Measurements from ENCODE around the gene NBPF15. TPM values are rescaled to one million over a fixed set of nuclear protein-coding genes. Genes with fewer than 3 reads are reported as not detected.
"Not testable (repeated sequence)": the region's sequence is repeated elsewhere in the genome, so short reads cannot be mapped to it uniquely, and the experiment has no call there.

NBPF15 gene, protein sequence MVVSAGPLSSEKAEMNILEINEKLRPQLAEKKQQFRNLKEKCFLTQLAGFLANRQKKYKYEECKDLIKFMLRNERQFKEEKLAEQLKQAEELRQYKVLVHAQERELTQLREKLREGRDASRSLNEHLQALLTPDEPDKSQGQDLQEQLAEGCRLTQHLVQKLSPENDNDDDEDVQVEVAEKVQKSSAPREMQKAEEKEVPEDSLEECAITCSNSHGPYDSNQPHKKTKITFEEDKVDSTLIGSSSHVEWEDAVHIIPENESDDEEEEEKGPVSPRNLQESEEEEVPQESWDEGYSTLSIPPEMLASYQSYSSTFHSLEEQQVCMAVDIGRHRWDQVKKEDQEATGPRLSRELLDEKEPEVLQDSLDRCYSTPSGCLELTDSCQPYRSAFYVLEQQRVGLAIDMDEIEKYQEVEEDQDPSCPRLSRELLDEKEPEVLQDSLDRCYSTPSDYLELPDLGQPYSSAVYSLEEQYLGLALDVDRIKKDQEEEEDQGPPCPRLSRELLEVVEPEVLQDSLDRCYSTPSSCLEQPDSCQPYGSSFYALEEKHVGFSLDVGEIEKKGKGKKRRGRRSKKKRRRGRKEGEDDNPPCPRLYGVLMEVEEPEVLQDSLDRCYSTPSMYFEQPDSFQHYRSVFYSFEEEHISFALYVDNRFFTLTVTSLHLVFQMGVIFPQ
- total RNA-seq = 10 to 100 TPM; 36.2 to 37.7 TPM

DNA sequence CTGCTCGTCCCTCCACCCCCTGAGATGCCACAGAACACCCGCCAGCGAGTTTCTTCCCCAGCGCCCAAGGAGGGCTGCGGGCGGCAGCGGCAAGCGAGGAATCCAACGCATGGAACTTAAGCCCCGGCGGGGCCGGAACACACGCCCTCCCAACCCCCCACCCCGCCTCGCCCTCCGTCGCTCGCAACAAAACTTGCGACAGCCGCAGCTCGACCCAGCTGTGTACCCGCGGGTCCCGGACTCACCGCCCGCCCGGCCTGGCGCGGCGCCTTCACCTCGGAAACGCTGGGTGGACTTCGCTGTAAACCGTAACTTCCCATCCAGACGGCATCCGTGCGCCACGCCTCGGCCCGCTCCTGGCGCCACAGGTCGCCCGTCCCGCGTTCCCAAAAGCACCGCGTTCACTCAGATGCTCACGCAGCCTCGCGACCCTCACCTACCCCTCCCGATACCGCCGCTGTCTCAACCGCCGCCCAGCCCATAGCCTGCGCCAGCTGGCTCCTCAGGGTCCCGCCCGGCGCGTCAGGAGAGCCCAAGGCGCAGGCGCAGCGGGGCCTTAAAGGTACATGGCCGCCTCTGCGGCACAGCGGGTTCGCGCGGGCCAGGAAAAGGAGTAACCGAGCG, at the start of gene NBPF15:
Gene NBPF15, minus strand, starts transcription at position 534 of the 624 bp plus-strand sequence. CDS start 21,666 bp downstream, outside the sequence.
- H3K27ac Mint-ChIP-seq = peak within 1 kb of the TSS; percentile 87
- POLR2A ChIA-PET; intact Hi-C loops (cut with DNase I, micrococcal nuclease); H3K36me3 Mint-ChIP-seq (ENCODE audit: low read depth); CTCF ChIA-PET; H3K27me3 Mint-ChIP-seq; H3K9me3 Mint-ChIP-seq (ENCODE audit: low read depth); H3K4me1 Mint-ChIP-seq: not testable (repeated sequence)
- peak within 1 kb of the TSS; percentile 91 for H3K4me3 Mint-ChIP-seq
- ATAC-seq (peak; percentile 96), DNase-seq (peak; percentile 72)

DNA sequence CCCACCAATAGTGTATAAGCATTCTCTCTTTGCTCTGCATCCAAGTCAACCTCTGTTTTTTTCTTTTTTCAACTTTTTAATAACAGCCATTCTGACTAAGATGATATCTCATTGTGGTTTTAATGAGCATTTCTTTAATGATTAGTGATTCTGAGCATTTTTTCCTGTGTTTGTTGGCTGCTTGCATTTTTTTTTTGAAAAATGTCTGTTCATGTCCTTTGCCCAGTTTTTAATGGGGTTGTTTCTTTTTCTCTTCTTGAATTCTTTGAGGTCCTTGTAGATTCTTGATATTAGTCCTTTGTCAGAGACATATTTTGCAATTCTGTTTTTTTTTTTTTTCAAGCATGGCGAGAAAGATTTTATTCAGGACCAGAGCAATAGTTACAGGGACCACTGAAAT, 35.0 kb upstream of the NBPF15 start:
- H3K4me1 Mint-ChIP-seq; POLR2A ChIA-PET; H3K4me3 Mint-ChIP-seq; CTCF ChIA-PET; H3K36me3 Mint-ChIP-seq (ENCODE audit: low read depth); H3K9me3 Mint-ChIP-seq (ENCODE audit: low read depth); ATAC-seq; intact Hi-C loops (cut with DNase I, micrococcal nuclease); DNase-seq; H3K27ac Mint-ChIP-seq; H3K27me3 Mint-ChIP-seq: not testable (repeated sequence)

DNA sequence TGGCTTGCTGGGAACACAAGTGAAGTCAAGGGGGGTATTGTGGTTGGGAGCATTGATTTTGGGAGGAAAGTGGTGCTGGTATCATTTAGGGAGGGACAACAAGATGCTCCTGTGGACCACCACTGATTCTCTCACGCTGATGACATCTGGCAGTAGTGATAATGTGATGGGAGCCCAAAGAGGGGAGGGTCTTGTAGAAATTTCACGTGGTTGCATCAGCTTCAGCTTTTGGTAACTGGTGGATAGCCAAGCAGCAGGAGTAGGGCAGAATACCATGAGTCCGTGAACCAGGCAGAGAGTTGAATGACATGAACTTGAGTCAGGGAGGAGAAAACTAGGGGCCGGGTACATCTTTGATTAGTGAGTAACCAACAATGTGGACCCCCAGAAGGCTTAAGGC, 32.7 kb upstream of the NBPF15 start:
- H3K27me3 Mint-ChIP-seq; intact Hi-C loops (cut with DNase I, micrococcal nuclease); H3K4me3 Mint-ChIP-seq; H3K4me1 Mint-ChIP-seq; DNase-seq; ATAC-seq; H3K27ac Mint-ChIP-seq; H3K9me3 Mint-ChIP-seq (ENCODE audit: low read depth); CTCF ChIA-PET; H3K36me3 Mint-ChIP-seq (ENCODE audit: low read depth); POLR2A ChIA-PET: not testable (repeated sequence)

DNA sequence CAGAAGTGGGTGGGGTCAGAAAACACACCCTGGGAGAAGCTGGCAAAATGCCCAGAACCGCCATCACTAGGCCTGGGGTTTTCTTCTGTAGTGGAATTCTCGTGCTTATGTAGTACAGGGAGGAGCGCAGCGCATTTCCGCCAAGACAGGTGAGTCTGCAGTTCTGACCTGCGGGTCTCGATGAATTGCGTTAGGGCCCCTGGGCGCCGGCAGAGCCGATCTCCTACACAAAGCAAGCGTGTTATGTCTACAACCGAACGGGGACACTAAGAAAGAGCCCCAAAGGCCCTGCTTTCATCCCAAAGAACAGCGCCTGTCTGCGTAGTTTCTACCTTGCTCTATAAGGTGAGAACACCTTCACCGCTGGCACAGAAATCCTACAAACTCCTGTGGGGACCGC, 28.9 kb upstream of the NBPF15 start:
- H3K27ac Mint-ChIP-seq; POLR2A ChIA-PET; H3K36me3 Mint-ChIP-seq (ENCODE audit: low read depth); H3K27me3 Mint-ChIP-seq; CTCF ChIA-PET; H3K4me1 Mint-ChIP-seq; intact Hi-C loops (cut with DNase I, micrococcal nuclease); H3K9me3 Mint-ChIP-seq (ENCODE audit: low read depth): not testable (repeated sequence)
- ATAC-seq = peak; percentile 33
- peak overlapping the region; percentile 43 for H3K4me3 Mint-ChIP-seq
- peak; percentile 50 for DNase-seq

DNA sequence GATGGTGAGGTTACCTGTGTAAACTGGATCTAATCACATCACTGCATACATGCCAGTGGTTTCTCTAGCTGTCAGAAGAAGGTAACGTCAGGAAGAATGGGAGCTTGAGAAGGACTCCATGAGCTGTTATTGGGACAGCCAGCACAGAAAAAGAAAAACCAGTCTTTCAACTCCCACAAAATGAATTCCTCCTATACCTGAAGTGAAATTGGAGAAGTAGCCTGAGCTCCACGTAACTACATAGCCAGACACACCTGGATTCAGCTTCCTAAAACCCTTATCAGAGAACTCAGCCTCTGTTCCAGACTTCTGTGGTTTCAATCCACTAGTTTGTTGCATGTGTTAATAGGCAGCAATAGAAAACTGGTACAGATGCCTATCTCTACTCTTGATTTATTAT, 25.5 kb upstream of the NBPF15 start:
- H3K4me3 Mint-ChIP-seq; H3K27ac Mint-ChIP-seq; CTCF ChIA-PET; H3K27me3 Mint-ChIP-seq; DNase-seq; POLR2A ChIA-PET; H3K9me3 Mint-ChIP-seq (ENCODE audit: low read depth); ATAC-seq; H3K4me1 Mint-ChIP-seq; intact Hi-C loops (cut with DNase I, micrococcal nuclease); H3K36me3 Mint-ChIP-seq (ENCODE audit: low read depth): not testable (repeated sequence)

DNA sequence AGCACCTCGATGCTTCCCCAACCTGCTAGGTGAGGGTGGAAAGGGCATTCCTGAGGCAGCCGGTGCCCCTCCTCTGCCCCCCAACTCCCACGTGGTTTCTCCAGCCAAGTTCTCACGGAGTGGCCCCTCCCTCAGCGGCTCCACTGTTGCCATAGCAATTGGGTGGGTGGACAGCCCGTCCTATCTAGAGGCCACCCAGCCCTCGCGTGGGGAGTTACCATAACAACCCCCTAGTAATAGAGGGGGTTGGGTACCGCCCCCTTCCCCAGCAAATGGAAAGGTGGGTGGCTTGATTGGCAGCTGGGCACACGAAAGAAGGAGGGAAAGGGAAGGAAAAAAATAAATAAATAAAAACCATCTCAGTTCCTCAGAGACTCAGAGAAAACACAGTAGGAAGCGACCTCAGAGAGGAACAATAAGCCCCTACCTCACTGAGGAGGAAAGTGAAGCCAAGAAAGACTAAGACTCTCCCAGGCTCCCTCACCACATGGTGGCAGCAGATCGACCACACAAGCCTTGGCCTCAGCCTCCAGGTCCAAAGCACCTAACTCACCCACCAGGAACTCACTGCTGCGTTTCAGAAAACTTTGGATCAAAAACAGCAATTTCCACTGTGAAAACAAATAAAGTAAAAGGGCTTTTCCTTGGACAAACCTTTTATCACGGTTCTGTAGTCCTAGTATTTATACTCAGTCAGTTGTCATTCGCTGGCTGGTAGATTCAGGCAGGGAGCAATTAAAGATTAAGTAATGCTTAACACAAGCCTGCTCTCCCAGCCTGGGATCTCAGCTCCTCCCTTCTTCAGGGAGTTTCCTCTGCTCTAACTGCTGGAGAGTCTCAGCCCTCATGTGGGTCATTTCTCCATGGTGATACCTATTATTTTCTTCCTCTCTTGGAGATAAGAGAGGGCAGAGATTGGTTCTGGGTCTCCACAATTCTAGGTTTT, 23.9 kb upstream of the NBPF15 start:
- H3K27me3 Mint-ChIP-seq; H3K9me3 Mint-ChIP-seq (ENCODE audit: low read depth); intact Hi-C loops (cut with DNase I, micrococcal nuclease); H3K4me3 Mint-ChIP-seq; H3K4me1 Mint-ChIP-seq; POLR2A ChIA-PET; H3K36me3 Mint-ChIP-seq (ENCODE audit: low read depth); CTCF ChIA-PET; DNase-seq; H3K27ac Mint-ChIP-seq; ATAC-seq: not testable (repeated sequence)

DNA sequence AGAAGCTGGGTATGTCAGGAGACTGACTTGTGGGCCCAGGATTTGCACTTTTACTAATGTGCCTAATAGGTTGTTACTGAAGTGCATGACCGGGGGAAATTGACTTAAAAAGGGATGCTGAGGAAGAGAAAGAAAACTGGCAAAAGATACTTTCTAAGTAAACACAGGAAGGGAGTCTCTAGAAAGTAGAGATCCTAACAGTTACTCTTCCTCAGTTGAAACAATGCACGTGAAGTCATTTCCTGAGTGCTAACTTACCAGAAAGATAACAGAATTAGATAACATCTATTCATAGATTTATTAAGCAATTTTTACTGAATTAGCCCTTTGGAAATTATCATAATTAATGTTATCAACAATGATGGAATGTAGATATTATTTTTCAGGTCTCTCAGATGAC, 12.4 kb upstream of the NBPF15 start:
- H3K27ac Mint-ChIP-seq; H3K27me3 Mint-ChIP-seq; ATAC-seq; CTCF ChIA-PET; H3K4me1 Mint-ChIP-seq; intact Hi-C loops (cut with DNase I, micrococcal nuclease); DNase-seq; H3K36me3 Mint-ChIP-seq (ENCODE audit: low read depth); H3K4me3 Mint-ChIP-seq; POLR2A ChIA-PET; H3K9me3 Mint-ChIP-seq (ENCODE audit: low read depth): not testable (repeated sequence)

DNA sequence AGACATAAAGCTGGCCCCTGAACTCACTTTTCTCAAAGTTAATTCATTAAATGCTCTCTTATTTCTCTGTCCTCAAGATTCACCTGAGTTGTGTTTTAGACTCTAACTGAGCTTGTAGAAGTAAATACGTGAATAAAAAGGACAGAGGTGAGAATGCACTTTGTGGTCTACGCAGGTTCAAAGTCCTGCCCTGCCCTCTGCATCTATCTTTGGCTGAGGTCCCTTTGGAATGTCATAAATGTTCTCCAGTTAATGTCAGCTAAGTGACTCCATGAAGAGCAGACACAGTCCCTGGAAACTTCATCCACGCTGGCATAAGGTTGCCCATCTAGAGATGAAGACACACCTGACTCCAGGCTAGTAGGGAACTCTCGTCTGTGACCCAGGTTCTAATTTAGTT, 10.0 kb upstream of the NBPF15 start:
- intact Hi-C loops (cut with DNase I, micrococcal nuclease); H3K27me3 Mint-ChIP-seq; H3K4me3 Mint-ChIP-seq; POLR2A ChIA-PET; H3K9me3 Mint-ChIP-seq (ENCODE audit: low read depth); ATAC-seq; H3K4me1 Mint-ChIP-seq; CTCF ChIA-PET; DNase-seq; H3K27ac Mint-ChIP-seq; H3K36me3 Mint-ChIP-seq (ENCODE audit: low read depth): not testable (repeated sequence)

DNA sequence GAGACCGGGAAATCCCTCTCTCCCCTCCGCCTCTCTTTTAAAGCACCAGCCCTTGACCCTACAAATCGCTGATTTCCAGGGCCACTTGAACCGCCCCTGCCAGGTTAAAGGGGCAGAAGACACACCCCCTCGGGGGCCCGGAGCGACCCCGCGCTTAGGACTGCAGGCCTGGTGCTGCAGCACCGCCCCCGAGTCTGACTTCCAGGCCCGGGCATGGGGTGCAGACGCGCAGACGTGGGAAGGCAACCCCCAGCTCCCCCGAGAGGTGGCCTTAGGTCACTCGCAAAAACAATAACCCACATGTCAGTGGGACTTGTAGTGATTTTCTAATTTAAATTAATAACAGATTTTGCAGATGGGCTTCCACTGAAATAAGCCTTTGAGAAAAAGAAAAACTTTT, 309 bp upstream of the NBPF15 start:
- H3K4me1 Mint-ChIP-seq; intact Hi-C loops (cut with DNase I, micrococcal nuclease); H3K36me3 Mint-ChIP-seq (ENCODE audit: low read depth); H3K27me3 Mint-ChIP-seq; POLR2A ChIA-PET; H3K9me3 Mint-ChIP-seq (ENCODE audit: low read depth); H3K27ac Mint-ChIP-seq; CTCF ChIA-PET; DNase-seq: not testable (repeated sequence)
- peak; percentile 8 for ATAC-seq
- peak overlapping the region; percentile 91 for H3K4me3 Mint-ChIP-seq

DNA sequence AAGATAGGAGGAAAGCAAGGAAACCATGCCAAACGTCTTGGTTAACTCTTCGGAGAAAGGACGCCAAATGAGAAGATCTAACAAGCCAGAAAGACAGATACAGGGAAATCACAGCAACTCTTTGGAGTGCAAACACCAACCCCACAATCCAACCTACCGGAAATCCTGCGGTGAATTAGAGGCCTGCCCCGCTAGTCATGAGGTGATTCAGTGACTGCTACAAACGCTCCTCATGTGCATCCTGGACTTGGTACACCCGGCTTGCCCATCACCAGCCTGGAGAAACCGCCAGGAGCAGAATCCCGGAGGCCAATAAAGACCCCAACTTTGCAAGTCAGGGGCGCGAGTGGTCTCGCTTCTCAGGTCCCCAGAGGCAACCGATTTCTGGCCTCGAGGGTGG, 783 bp downstream of the NBPF15 start:
- H3K27me3 Mint-ChIP-seq; H3K9me3 Mint-ChIP-seq (ENCODE audit: low read depth); H3K4me1 Mint-ChIP-seq; POLR2A ChIA-PET; H3K27ac Mint-ChIP-seq; H3K36me3 Mint-ChIP-seq (ENCODE audit: low read depth); CTCF ChIA-PET; intact Hi-C loops (cut with DNase I, micrococcal nuclease): not testable (repeated sequence)
- peak; percentile 46 for DNase-seq
- H3K4me3 Mint-ChIP-seq = peak overlapping the region; percentile 91
- peak; percentile 58 for ATAC-seq

DNA sequence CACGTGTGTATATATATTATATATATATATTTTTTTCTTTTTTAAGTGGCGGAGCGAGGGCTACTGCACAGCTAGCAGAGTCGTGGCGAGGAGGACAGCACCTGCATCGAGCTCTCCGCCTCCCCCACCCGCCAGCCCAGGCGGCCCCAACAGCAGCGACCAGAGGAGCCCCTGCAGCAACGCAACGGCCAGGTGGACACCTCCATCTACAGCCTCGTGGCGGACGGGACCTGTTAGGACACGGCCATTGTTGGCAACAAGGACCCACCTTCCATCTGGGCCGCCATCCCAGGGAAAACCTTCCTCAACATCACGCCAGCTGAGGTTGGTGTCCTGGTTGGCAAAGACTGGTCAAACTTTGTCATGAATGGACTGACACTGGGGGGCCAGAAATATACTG, 19.1 kb downstream of the NBPF15 start:
- H3K27me3 Mint-ChIP-seq; H3K4me1 Mint-ChIP-seq; DNase-seq; POLR2A ChIA-PET; H3K4me3 Mint-ChIP-seq; intact Hi-C loops (cut with DNase I, micrococcal nuclease); H3K36me3 Mint-ChIP-seq (ENCODE audit: low read depth); H3K27ac Mint-ChIP-seq; ATAC-seq; H3K9me3 Mint-ChIP-seq (ENCODE audit: low read depth); CTCF ChIA-PET: not testable (repeated sequence)

Data from activated CD4-positive, alpha-beta T cell treated with anti-CD3 and anti-CD28 coated beads for 36 hours (primary cell).